Astrocyte of the spinal cord (primary cell): ENCODE measurements around the gene LCLAT1.
A peak's percentile ranks its signal among the peaks of the same experiment; 100 is the strongest.

Experiments used
- DNase-seq: peaks from one replicate; pipeline ENCODE4 v3.0.0; 2011; ENCODE audit warnings: low read depth, low spot score
- H3K4me3 ChIP-seq: 2 replicates; pipeline ENCODE4 v1.5.1; 2011; ENCODE audit warnings: low read depth, mild to moderate bottlenecking, low read length, moderate library complexity
- in situ Hi-C: cut with HindIII; loops from 2 replicates; pipeline ENCODE4 v1.10.0; 2017; ENCODE audit warnings: low sequenced_read_pairs
- TF ChIP-seq, protein P1 (sequence below): IDR thresholded peaks from 2 replicates; pipeline ENCODE4 v1.5.1; 2012; ENCODE audit warnings: low read depth, mild to moderate bottlenecking, low read length, inconsistent platforms

Gene LCLAT1

DNA sequence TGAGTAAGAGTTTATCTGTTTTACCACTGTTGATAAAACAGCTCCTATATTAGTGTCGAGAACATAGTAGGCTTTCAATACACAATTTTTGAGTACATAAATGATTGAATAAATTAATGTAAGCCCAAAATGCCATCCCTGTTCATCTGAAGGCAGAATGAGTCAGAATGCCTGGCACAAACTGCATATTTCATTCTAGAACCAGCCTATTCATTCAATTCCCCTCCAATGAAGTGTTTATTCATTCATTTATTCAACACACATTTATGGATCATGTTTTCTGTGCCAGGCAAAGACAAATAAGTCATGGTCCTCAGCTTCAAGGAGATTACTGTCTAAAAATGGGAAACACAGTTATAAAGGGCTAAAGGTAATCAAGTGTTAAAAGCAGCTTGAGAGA, 22.8 kb upstream of the LCLAT1 start:
- H3K4me3 ChIP-seq, result no peak overlapping the region
- DNase-seq, result no peak
- in situ Hi-C loops, result no loop called here
- TF ChIP-seq, protein P1, sequence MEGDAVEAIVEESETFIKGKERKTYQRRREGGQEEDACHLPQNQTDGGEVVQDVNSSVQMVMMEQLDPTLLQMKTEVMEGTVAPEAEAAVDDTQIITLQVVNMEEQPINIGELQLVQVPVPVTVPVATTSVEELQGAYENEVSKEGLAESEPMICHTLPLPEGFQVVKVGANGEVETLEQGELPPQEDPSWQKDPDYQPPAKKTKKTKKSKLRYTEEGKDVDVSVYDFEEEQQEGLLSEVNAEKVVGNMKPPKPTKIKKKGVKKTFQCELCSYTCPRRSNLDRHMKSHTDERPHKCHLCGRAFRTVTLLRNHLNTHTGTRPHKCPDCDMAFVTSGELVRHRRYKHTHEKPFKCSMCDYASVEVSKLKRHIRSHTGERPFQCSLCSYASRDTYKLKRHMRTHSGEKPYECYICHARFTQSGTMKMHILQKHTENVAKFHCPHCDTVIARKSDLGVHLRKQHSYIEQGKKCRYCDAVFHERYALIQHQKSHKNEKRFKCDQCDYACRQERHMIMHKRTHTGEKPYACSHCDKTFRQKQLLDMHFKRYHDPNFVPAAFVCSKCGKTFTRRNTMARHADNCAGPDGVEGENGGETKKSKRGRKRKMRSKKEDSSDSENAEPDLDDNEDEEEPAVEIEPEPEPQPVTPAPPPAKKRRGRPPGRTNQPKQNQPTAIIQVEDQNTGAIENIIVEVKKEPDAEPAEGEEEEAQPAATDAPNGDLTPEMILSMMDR, result no peak

DNA sequence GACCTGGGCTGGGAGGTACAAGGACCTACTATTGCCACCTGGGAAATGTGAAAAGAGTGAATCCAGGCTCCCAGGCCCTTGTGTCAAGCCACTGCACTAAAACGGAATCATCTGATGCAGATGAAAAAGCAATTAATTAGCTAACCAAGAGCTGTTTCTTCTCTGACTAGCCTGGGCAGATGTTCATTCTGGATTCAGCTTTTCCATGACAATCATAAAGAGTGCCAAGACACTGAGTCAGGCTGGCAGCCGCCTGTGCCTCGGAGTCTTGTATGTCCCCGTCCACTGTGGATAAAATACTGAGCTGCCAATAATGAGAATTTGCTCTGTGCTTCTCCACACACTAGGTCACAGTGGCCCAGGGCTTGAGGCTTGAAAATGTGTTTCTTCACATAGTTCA, 21.7 kb upstream of the LCLAT1 start:
- in situ Hi-C loops, result no loop called here
- H3K4me3 ChIP-seq, result no peak overlapping the region
- peak; percentile 24 for DNase-seq
- TF ChIP-seq, protein P1, result no peak

DNA sequence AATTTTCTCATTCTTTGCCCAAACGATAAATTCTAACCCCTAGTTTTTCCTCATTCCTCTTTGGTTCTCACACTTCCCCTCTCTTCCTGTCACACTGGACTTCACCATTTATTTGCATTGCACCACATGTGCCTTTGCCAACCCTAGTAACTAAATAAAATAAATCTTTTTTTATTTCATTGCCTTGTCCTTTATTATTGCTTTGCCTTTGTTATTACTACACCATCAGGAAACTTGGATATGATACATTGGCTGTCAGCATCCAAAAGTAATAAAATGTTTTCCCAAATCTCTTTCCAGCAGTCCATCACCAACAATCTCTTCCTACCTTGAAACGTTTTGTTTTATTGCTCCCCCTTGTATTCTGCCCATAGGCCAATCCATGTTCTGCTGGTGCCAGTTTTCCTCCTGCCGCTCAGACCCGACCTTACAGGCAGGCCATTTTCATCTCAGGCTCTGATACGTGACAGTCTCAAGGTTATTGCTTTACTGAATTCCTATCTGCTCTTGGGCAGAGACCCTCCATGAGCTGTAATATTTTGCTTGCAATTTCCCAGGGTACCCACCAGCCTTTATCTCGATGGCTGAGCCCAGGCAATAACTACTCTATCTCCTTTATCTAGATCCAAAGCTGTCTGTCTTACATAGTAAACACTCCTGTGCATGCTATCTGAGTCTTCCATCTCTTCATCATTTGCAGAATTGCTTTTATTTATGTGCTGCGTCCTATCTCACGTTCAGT, 19.3 kb upstream of the LCLAT1 start:
- no peak overlapping the region for H3K4me3 ChIP-seq
- TF ChIP-seq, protein P1, result no peak
- in situ Hi-C loops, result no loop called here
- DNase-seq, result no peak

DNA sequence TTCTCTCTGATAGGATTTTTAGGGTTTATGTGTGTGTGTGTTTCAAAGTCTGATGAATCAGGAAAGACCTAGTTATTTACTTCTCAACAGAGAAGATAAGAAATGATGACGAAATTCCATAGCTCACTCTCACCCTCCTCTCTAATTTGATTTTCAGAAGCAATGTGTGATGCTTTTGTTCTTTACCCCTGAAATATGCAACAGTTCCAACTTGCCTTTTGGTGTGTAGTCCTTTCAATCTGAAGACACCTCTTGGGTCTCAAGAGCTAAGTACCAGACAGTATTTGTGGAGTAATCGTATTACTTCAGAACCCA, 18.7 kb upstream of the LCLAT1 start:
- no peak for DNase-seq
- no peak overlapping the region for H3K4me3 ChIP-seq
- in situ Hi-C loops, result no loop called here
- TF ChIP-seq, protein P1, result no peak

DNA sequence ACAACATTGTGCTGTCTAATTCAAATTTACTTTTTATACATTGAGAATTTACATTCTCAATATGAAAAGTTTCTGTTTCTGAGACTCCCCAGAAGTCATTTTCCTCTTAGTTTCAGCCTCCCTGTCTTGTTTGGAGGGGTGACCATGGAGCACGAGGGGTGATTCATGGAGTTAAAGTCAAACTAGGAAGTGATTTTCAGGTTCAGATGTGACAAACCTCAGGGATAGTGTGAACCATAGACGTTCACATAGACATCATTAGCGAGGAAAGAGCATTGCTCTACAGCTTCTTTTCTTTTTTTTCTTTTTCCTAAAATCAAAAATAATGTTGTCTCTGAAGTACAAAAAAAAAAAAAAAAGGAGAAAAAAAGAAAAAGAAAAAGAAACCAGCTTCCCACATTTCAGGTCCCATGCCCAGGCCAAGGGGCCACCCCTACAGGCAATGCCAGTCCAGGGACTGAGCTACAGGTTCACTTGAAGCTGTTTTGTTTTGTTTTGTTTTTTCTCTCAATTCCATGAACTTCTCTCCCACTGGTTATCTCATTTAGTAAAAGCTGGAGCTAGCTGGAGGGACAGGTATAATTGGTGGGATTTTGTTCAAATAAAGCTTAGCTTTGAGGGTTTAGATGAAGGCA, 18.1 kb upstream of the LCLAT1 start:
- no peak overlapping the region for H3K4me3 ChIP-seq
- no peak for DNase-seq
- TF ChIP-seq, protein P1, result no peak
- in situ Hi-C loops, result no loop called here

DNA sequence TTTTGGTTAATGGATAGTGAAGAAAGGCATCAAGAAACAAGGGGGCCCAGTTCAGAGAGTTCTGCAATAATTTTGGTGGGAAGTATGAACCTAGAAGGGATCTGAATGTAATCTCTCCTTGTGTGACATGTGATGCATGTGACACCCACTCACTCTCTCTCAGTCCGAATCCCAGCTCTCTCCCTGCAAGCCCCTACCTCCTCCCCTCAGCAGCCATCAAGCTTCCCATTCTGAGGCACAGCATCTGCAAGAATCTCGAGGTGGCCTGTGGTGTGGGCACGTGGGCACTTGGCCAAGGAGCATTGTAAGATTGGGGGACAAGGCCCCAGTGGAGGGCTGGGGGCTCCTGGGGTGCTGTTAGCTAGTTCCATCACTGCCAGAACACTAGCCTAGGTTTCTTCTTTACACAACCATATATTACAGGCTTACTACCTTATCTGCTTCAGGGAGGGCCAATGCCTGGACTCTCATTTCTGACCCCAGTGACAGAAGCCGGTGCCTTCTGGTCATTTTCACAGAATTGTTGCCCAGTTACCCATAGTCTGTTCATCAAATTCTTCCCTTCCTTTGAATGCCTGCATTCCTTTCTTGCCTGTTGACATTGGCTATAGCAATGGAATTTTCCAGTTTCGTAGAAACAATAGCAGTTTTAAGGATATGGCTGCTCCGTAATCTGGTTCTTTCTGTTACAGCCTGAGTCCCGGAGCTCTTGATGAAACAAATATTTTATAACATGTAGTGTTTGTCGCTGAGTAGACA, 13.3 kb upstream of the LCLAT1 start:
- in situ Hi-C loops, result no loop called here
- H3K4me3 ChIP-seq, result no peak overlapping the region
- peak; percentile 26 for DNase-seq
- TF ChIP-seq, protein P1, result no peak
